Activated CD4-positive, alpha-beta T cell treated with anti-CD3 and anti-CD28 coated beads, Interleukin-2, amount 10 ng/mL, durations not matched to agents 24 days and 14 days (primary cell): ENCODE measurements around the gene MCAT. TPM values are rescaled to one million over a fixed set of nuclear protein-coding genes. Genes with fewer than 3 reads are reported as not detected.
"Not testable (repeated sequence)": the region's sequence is repeated elsewhere in the genome, so short reads cannot be mapped to it uniquely, and the experiment has no call there.

Experiments
- DNase-seq: peaks from one replicate; pipeline ENCODE4 v3.0.0; 2022
- H3K27ac Mint-ChIP-seq: one replicate; pipeline ENCODE4 v1.8.0; 2022; ENCODE audit warnings: mild to moderate bottlenecking, mixed read lengths
- H3K27me3 Mint-ChIP-seq: one replicate; pipeline ENCODE4 v1.8.0; 2022; ENCODE audit warnings: mixed read lengths
- H3K36me3 Mint-ChIP-seq: one replicate; pipeline ENCODE4 v1.8.0; 2022; ENCODE audit warnings: low read depth, mild to moderate bottlenecking, mixed read lengths
- H3K4me1 Mint-ChIP-seq: one replicate; pipeline ENCODE4 v1.8.0; 2021; ENCODE audit warnings: mixed read lengths
- H3K4me3 Mint-ChIP-seq: one replicate; pipeline ENCODE4 v1.8.0; 2022; ENCODE audit warnings: mild to moderate bottlenecking, moderate library complexity, mixed read lengths
- H3K9me3 Mint-ChIP-seq: one replicate; pipeline ENCODE4 v1.8.0; 2021; ENCODE audit warnings: mixed read lengths
- intact Hi-C: fragments of 100-400 bp; cut with micrococcal nuclease; formaldehyde crosslinking; loops from one replicate; pipeline ENCODE4 v1.15.1; 2023
- total RNA-seq: library from RNA; stranded (reverse); gene quantifications from 2 replicates; pipeline ENCODE4 v1.2.3, GENCODE V29; 2022

MCAT gene
- total RNA-seq, 1 donor from 2014 or later = 20.9 TPM

DNA sequence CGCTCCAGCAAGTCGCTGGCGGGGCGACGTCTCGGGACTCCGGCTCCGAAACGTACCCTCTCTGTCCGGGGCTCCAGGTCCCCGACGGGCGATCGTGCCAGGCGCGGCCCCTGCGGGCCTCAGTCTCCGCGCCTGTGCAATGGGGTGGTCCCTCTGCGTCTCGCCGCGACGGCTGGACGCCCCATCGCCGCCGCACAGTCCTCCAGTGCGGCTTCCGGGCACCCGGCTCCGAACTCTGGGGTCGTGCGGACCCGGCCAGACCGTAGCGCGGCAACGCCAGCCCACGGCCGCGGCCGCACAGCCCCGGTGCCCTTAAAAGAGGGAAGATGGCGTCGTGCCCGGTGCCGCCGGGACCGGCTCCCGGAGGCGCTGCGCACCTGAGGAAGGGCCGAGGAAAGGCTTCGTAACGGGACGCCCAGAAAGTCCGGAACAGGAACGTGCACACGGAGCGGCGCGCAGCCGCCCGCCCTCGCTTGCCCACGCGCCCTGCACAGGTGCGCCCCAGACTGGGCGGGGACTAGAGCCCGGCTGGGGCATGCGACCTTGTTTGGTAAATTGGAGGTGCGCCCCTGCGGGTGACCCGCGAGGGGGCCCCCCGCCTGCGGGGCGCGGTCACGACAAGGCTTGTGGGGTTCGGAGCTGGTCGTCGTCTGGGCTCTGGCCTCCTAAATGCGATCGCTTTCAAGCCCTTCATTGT is 32.1 kb downstream of the MCAT start:
- Mint-ChIP-seq H3K27ac (no peak overlapping the region), H3K36me3 (no peaks in the 10 kb centered on the region), H3K9me3 (no peaks in the 10 kb centered on the region), H3K4me1 (peaks cover 4% of the 10 kb centered on the region), H3K4me3 (peak overlapping the region; percentile 66), H3K27me3 (peaks cover 32% of the 10 kb centered on the region)
- peak; percentile 80 for DNase-seq
- intact Hi-C loops = no loop called here

DNA sequence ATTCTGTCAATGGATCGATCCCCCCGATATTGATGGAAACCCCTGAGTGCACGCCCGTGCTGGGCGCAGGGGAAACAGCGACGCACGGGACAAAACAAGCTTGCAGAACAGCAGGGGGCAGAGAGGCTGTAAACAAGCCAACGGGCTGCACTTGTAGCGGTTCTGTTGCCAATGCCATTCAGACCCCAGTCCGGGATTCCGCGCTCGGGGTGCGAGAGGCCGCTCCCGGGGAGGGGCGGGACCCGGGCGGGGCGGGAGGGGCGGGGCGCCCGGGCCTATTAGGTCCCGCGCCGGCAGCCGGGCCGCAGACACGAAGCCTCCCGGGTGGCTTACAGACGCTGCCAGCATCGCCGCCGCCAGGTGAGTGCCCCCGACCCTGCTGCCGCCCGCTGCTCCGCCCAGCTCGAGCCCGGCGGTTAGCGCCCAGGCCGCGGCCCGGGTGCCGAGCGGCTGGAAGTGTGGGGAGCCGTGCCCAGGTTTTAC is 32.7 kb downstream of the MCAT start, which contains the start of gene BIK:
TSS of gene BIK (plus strand) at position 307 of the 483 bp plus-strand sequence. CDS start 13,273 bp downstream, outside the sequence.
- intact Hi-C loops = no loop called here
- Mint-ChIP-seq H3K4me1 (peaks cover 4% of the 10 kb centered on the region), H3K36me3 (no peaks in the 10 kb centered on the region), H3K9me3 (no peaks in the 10 kb centered on the region), H3K27ac (no peak within 1 kb of the TSS), H3K4me3 (peak within 1 kb of the TSS; percentile 83), H3K27me3 (peaks cover 32% of the 10 kb centered on the region)
- DNase-seq = peak; percentile 83

DNA sequence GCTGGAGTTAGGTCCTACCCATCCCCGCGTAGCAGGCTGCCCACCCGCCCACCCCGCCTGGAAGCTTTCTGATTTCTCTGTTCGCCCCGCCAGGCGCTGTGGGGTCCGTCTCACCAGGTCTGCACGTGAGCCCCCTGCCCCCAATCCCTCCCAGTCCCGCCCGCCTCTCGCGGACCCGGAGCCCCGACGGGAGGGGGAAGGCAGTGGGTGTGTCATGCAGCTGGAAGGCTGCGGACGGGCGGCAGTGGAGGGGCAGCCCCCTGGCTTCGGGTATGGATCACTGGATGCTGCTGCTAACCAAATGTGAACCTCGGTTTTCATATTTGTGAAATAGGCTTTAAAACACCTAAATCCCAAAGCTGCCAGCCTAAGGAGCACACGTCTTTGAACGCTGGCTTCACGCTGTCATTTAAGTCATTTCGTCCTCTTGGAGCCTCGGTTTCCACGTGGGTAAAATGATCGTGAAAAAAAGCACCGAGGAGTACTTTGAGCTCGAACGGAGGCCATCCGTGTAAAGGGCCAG is 33.2 kb downstream of the MCAT start:
- Mint-ChIP-seq H3K9me3 (no peaks in the 10 kb centered on the region), H3K4me1 (peaks cover 4% of the 10 kb centered on the region), H3K36me3 (no peaks in the 10 kb centered on the region), H3K27me3 (peaks cover 31% of the 10 kb centered on the region), H3K27ac (no peak overlapping the region), H3K4me3 (peak overlapping the region; percentile 83)
- intact Hi-C loops = no loop called here
- DNase-seq = no peak

DNA sequence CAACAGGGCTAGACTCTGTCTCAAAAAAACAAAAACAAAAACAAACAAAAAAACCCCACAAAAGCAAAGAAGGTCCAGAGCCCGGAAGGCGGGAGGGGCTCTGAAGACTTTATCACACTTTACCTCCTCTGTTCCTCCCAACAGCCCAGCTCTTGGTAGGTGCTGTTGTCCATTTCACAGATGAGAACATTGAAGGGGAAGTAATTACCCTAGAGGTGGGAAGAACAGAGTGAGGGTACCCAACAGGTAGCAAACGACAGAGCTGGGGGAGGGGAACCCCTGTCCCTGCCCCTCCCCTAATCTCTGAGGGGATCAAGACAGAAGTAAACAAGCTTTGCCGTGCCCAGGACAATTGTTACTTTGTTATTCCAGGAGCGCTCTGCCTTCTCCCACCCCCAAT is 33.7 kb downstream of the MCAT start:
- H3K4me1 Mint-ChIP-seq = peaks cover 4% of the 10 kb centered on the region

DNA sequence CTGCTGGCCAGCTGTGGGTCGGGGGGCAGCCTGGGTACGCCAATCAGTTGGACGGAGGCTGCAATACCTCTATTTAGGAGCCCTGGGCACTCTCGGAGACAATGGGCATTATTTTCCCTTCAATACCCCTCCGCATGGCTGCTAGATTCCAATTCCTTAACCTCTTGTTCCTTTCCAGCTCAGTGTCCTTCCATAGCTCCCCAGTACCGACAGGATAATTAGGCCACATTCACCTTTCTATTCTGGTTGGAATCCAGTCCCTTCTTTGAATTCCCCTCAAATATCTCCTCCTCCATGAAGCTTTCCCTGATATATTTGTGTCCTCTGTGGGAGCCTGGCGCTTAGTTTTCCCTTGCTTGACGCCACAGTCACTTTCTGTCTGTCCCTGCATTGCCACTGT is 36.9 kb downstream of the MCAT start:
- Mint-ChIP-seq H3K36me3 (no peaks in the 10 kb centered on the region), H3K4me3 (no peak overlapping the region), H3K27ac (no peak overlapping the region), H3K27me3 (peaks cover 16% of the 10 kb centered on the region), H3K9me3 (no peaks in the 10 kb centered on the region), H3K4me1 (peaks cover 12% of the 10 kb centered on the region)
- intact Hi-C loops = no loop called here
- no peak for DNase-seq

More for the DNA sequence above, 33.7 kb downstream of the MCAT start:
- Mint-ChIP-seq H3K9me3 (no peaks in the 10 kb centered on the region), H3K36me3 (no peaks in the 10 kb centered on the region), H3K27ac (no peak overlapping the region), H3K4me3 (no peak overlapping the region), H3K27me3 (peaks cover 30% of the 10 kb centered on the region)
- intact Hi-C loops = no loop called here
- no peak for DNase-seq

DNA sequence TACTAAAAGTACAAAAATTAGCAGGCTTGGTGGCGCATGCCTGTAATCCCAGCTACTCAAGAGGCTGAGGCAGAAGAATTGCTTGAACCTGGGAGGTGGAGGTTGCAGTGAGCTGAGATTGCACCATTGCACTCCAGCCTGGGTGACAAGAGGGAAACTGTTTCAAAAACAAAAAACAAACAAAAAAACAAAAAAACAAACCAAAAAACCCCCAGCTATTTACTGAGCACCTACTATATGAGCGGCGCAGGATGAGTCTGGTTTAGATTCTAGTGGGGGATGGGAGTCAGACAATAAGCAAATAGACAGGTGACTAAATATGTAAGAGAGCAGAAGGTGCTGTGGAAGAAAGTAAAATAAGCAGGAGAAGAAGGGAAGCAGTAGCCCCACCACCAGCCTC is 38.2 kb downstream of the MCAT start:
- H3K36me3 Mint-ChIP-seq, H3K4me3 Mint-ChIP-seq, H3K27ac Mint-ChIP-seq, DNase-seq, H3K9me3 Mint-ChIP-seq, intact Hi-C loops: not testable (repeated sequence)
- peaks cover 12% of the 10 kb centered on the region for H3K27me3 Mint-ChIP-seq
- peaks cover 13% of the 10 kb centered on the region for H3K4me1 Mint-ChIP-seq

DNA sequence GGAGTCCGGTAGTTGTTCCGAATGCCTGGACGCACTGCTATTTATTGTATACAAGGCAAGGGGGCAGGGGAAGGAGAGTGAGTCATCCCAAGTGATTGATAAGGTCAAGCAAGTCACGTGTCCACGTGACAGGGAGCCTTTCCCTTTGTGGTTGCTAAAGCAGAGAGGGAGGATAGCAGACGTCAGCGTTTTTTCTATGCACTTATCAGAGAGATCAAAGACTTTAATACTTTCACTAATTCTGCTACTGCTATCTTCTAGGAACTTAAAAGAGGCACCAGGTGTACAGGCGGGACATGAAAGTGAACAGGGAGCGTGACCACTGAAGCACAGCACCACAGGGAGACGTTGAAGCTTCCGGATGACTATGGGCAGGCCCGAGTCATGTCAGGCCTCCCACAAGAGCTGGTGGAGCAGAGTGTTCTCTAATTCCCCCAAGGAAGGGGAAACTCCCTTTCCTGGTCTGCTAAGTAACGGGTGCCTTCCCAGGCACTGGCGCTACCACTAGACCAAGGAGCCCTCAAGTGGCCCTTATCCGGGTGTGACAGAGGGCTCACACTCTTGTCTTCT is 39.1 kb downstream of the MCAT start:
- peak; percentile 64 for DNase-seq
- H3K9me3 Mint-ChIP-seq, H3K27me3 Mint-ChIP-seq, H3K4me3 Mint-ChIP-seq, intact Hi-C loops, H3K36me3 Mint-ChIP-seq: not testable (repeated sequence)
- Mint-ChIP-seq H3K4me1 (peaks cover 13% of the 10 kb centered on the region), H3K27ac (peak overlapping the region; percentile 36)

DNA sequence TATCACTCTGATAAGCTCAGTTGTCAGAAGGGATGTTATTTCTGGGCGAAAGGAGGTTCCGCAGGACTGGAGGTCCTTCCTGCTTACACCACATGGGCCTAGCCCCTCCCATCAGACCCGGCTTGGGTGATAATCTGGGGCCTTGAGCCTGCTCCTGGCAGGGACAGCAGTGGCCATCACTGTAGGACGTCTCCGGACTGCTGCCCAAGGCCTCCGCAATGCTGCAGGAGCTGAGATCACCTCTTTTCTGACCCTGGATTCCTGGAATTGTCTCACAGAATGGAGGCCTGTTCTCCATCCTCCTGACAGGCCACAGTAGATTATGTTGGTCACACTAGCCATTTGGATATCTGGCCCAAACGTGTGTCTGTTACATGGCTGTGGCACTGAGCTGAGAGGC is 41.9 kb downstream of the MCAT start:
- H3K36me3 Mint-ChIP-seq = no peaks in the 10 kb centered on the region
- no peak overlapping the region for H3K4me3 Mint-ChIP-seq

DNA sequence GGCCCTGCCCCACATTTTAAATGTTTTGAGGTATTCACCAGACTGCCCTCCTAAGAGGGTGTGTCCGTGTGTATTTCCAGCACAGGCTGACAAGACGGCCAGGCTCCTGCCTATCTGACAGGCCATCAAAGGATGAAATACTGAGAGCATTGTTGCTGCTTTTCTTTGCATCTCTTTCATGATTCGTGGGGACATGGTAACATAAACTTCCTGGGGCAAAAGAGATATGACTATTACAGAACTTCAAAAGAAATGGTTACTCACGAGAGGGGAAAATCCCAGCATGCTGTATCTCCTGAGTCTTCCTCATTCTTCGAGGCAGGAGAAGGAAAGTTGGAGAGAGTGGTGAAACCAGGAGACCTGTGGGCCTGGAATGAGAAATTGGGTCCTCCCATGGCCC is 43.0 kb downstream of the MCAT start:
- H3K4me1 Mint-ChIP-seq = peaks cover 13% of the 10 kb centered on the region

More for the DNA sequence above, 41.9 kb downstream of the MCAT start:
- DNase-seq = no peak
- intact Hi-C loops = no loop called here
- H3K4me1 Mint-ChIP-seq = peaks cover 13% of the 10 kb centered on the region
- H3K9me3 Mint-ChIP-seq = peaks cover 2% of the 10 kb centered on the region
- H3K27me3 Mint-ChIP-seq = no peaks in the 10 kb centered on the region
- H3K27ac Mint-ChIP-seq = no peak overlapping the region

DNA sequence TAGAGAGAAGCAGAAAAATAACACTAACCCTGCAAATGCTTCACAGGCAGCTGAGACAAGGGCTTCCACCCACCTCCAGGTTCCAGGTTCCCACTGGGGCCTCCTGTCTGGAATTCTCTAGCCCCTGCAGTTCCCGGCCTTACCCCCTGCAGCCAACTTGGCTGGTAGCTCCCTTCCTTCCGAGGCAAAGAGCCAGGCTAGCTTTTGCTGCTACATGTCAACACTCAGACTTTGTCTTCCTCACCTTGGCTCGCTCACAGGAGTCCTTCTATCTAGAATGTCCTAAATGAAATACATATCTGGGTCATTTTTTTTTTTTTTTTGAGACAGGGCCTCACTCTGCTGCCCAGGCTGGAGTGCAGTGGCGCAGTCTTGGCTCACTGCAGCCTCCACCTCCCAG is 44.1 kb downstream of the MCAT start:
- DNase-seq = no peak
- Mint-ChIP-seq H3K9me3 (peaks cover 7% of the 10 kb centered on the region), H3K4me1 (peaks cover 10% of the 10 kb centered on the region), H3K27ac (no peak overlapping the region), H3K27me3 (no peaks in the 10 kb centered on the region), H3K36me3 (peaks cover 2% of the 10 kb centered on the region), H3K4me3 (no peak overlapping the region)
- intact Hi-C loops = no loop called here

More for the DNA sequence above, 43.0 kb downstream of the MCAT start:
- Mint-ChIP-seq H3K9me3 (peaks cover 7% of the 10 kb centered on the region), H3K4me3 (no peak overlapping the region), H3K27ac (peak overlapping the region; percentile 30), H3K36me3 (peaks cover 2% of the 10 kb centered on the region), H3K27me3 (no peaks in the 10 kb centered on the region)
- intact Hi-C loops = no loop called here
- no peak for DNase-seq

DNA sequence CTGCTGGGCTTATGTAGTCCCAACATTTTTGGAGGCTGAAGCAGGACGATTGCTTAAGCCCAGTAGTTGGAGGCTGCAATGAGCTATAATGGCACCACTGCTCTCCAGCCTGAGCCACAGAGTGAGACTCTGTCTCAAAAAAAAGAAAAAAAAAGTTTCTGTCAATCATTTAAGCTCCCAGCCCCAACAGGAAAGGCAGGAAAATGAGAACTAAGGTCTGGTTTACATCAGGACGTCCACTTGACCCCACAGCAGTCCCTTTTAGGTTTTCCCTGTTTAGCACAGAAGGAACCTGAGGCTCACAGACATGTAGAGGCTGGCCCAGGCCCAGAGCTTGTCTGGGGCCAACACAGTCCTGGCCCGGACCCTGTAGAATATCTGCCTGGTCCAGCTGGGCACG is 44.8 kb downstream of the MCAT start:
- peaks cover 7% of the 10 kb centered on the region for H3K9me3 Mint-ChIP-seq
- intact Hi-C loops = no loop called here
- H3K36me3 Mint-ChIP-seq = peaks cover 2% of the 10 kb centered on the region
- DNase-seq = no peak
- peaks cover 3% of the 10 kb centered on the region for H3K4me1 Mint-ChIP-seq
- H3K4me3 Mint-ChIP-seq = no peak overlapping the region
- no peaks in the 10 kb centered on the region for H3K27me3 Mint-ChIP-seq
- H3K27ac Mint-ChIP-seq = no peak overlapping the region

DNA sequence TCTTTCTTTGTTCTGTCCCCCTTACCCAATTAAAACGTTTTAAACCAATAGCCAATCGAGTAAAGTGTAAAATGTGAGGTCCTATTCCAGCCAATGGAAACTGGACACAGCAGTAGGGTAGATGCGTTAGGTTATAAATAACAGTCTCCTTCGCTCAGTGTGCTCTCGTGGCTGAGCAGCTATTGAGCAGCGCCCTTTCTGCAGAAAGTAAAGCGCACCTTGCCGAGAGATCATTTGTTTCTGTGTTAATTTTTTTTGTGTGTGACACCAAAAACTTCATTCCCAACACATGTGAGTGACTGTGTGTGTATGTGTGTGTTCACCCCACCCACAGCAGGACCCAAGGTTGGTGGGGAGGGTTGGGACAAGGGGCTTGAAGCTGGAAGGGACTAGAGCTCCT is 46.8 kb downstream of the MCAT start:
- H3K27me3 Mint-ChIP-seq = no peaks in the 10 kb centered on the region
- H3K4me3 Mint-ChIP-seq = no peak overlapping the region
- H3K27ac Mint-ChIP-seq = no peak overlapping the region
- DNase-seq = no peak
- intact Hi-C loops = no loop called here
- peaks cover 2% of the 10 kb centered on the region for H3K36me3 Mint-ChIP-seq
- H3K9me3 Mint-ChIP-seq = peaks cover 7% of the 10 kb centered on the region
- peaks cover 7% of the 10 kb centered on the region for H3K4me1 Mint-ChIP-seq

DNA sequence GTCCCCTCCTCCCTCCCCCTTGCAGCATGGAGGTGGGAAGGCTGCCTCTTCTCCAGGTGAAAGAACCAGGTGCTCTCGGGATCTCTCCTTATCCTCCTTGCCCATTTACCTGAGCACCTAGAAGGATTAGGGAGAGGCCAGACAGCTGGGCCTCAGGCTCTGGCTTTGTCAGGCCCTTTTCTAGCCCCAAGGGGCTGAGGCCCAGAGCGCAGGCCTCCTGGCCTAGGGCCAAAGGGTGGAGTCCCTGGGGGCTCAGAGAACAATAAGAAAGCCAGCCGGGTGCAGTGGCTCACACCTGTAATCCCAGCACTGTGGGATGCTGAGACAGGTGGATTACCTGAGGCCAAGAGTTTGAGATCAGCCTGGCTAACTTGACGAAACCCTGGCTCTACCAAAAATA is 48.6 kb downstream of the MCAT start:
- H3K36me3 Mint-ChIP-seq = peaks cover 2% of the 10 kb centered on the region
- H3K4me1 Mint-ChIP-seq = peaks cover 8% of the 10 kb centered on the region
- H3K9me3 Mint-ChIP-seq = peaks cover 7% of the 10 kb centered on the region
- intact Hi-C loops = no loop called here
- no peak overlapping the region for H3K27ac Mint-ChIP-seq
- no peak overlapping the region for H3K4me3 Mint-ChIP-seq
- no peak for DNase-seq
- no peaks in the 10 kb centered on the region for H3K27me3 Mint-ChIP-seq

DNA sequence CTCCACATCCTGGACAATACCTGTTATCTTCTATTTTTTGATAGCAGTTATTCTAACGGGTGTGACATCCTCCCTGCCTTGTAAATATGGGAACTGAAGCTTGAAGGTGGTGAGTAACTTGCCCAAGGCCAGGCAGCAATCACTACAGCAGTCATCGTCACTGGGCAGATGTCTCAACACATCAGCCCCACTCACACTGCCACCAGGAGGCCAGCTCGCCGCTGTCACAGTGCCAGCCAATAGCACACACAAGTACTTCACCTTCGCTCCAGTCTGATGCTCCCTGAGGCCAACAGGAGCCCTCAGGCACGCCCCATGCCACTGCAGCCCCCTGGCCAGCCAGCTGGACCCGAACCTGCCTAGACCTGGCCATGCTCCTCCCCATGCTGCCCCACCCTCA is 49.1 kb downstream of the MCAT start:
- Mint-ChIP-seq H3K27me3 (no peaks in the 10 kb centered on the region), H3K27ac (no peak overlapping the region), H3K4me3 (no peak overlapping the region), H3K36me3 (peaks cover 2% of the 10 kb centered on the region), H3K9me3 (peaks cover 7% of the 10 kb centered on the region), H3K4me1 (peaks cover 10% of the 10 kb centered on the region)
- no peak for DNase-seq
- intact Hi-C loops = no loop called here
